Renal cortex interstitium (tissue), 15 donors: ENCODE data around the gene DBI. TPM values are rescaled to one million over a fixed set of nuclear protein-coding genes. Genes with fewer than 3 reads are reported as not detected.
A peak's percentile ranks its signal among the peaks of the same experiment; 100 is the strongest.

ENCODE experiments used
- DNase-seq, 11 donors: peaks; one replicate each; pipeline ENCODE4 v3.0.0-alpha.2; 2013; ENCODE audit warnings: low read depth in 9 of 11, low spot score in 4 of 11; ENCODE audit errors: extremely low read depth in 1 of 11
- long read RNA-seq, 16 experiments: transcript quantifications; one replicate each; lab custom pipeline, GENCODE V29; 2026
- polyA plus RNA-seq, 3 donors: library from polyadenylated mRNA; unstranded; fragments of 120-200 nt; gene quantifications; one replicate each; pipeline ENCODE4 v1.2.1, GENCODE V29; 2013; ENCODE audit not compliant: insufficient read length in 3 of 3

The DBI gene
- polyA plus RNA-seq, result 100 to 1,000 TPM; 233 to 279 (median 274) TPM
- long read RNA-seq, donor 1, transcript DBI-202 (4 exons, 637 nt), result major isoform, 111 of 129 reads
- long read RNA-seq, donor 1, partial matches to known transcripts, result 10 of 129 reads
- long read RNA-seq, donor 1, other reads (novel, unspliced or antisense), result 0 of 129 reads
- long read RNA-seq, donor 2, transcript DBI-202 (4 exons, 637 nt), result major isoform, 149 of 163 reads
- long read RNA-seq, donor 2, transcript DBI-204 (5 exons, 576 nt), result minor isoform, 5 of 163 reads
- long read RNA-seq, donor 2, partial matches to known transcripts, result 7 of 163 reads
- long read RNA-seq, donor 2, other reads (novel, unspliced or antisense), result 0 of 163 reads
- long read RNA-seq, donor 3, transcript DBI-204 (5 exons, 576 nt), result minor isoform, 6 of 238 reads
- long read RNA-seq, donor 3, transcript DBI-202 (4 exons, 637 nt), result major isoform, 208 of 238 reads
- long read RNA-seq, donor 3, partial matches to known transcripts, result 21 of 238 reads
- long read RNA-seq, donor 3, other reads (novel, unspliced or antisense), result 0 of 238 reads
- long read RNA-seq, donor 4, transcript DBI-202 (4 exons, 637 nt), result major isoform, 175 of 187 reads
- long read RNA-seq, donor 4, partial matches to known transcripts, result 6 of 187 reads
- long read RNA-seq, donor 4, other reads (novel, unspliced or antisense), result 0 of 187 reads
- long read RNA-seq, donor 5, result 0 reads
- long read RNA-seq, donor 6, transcript DBI-207 (2 exons, 784 nt), result minor isoform, 5 of 134 reads
- long read RNA-seq, donor 6, transcript DBI-202 (4 exons, 637 nt), result major isoform, 106 of 134 reads
- long read RNA-seq, donor 6, partial matches to known transcripts, result 19 of 134 reads
- long read RNA-seq, donor 6, other reads (novel, unspliced or antisense), result 0 of 134 reads
- long read RNA-seq, donor 7, transcript DBI-206 (2 exons, 842 nt), result minor isoform, 6 of 251 reads
- long read RNA-seq, donor 7, transcript DBI-202 (4 exons, 637 nt), result major isoform, 224 of 251 reads
- long read RNA-seq, donor 7, partial matches to known transcripts, result 13 of 251 reads
- long read RNA-seq, donor 7, other reads (novel, unspliced or antisense), result 0 of 251 reads
- long read RNA-seq, donor 8, transcript DBI-204 (5 exons, 576 nt), result minor isoform, 10 of 413 reads
- long read RNA-seq, donor 8, transcript DBI-207 (2 exons, 784 nt), result minor isoform, 8 of 413 reads
- long read RNA-seq, donor 8, transcript DBI-202 (4 exons, 637 nt), result major isoform, 354 of 413 reads
- long read RNA-seq, donor 8, partial matches to known transcripts, result 36 of 413 reads
- long read RNA-seq, donor 8, other reads (novel, unspliced or antisense), result 0 of 413 reads
- long read RNA-seq, donor 9, transcript DBI-202 (4 exons, 637 nt), result major isoform, 173 of 201 reads
- long read RNA-seq, donor 9, partial matches to known transcripts, result 20 of 201 reads
- long read RNA-seq, donor 9, other reads (novel, unspliced or antisense), result 0 of 201 reads
- long read RNA-seq, donor 10, transcript DBI-202 (4 exons, 637 nt), result major isoform, 218 of 249 reads
- long read RNA-seq, donor 10, partial matches to known transcripts, result 26 of 249 reads
- long read RNA-seq, donor 10, other reads (novel, unspliced or antisense), result 0 of 249 reads
- long read RNA-seq, donor 11, transcript DBI-204 (5 exons, 576 nt), result minor isoform, 6 of 93 reads
- long read RNA-seq, donor 11, transcript DBI-202 (4 exons, 637 nt), result major isoform, 87 of 93 reads
- long read RNA-seq, donor 11, partial matches to known transcripts, result 0 of 93 reads
- long read RNA-seq, donor 11, other reads (novel, unspliced or antisense), result 0 of 93 reads
- long read RNA-seq, donor 12, transcript DBI-202 (4 exons, 637 nt), result major isoform, 71 of 99 reads
- long read RNA-seq, donor 12, partial matches to known transcripts, result 18 of 99 reads
- long read RNA-seq, donor 12, other reads (novel, unspliced or antisense), result 0 of 99 reads
- long read RNA-seq, donor 13, transcript DBI-206 (2 exons, 842 nt), result minor isoform, 5 of 345 reads
- long read RNA-seq, donor 13, transcript DBI-202 (4 exons, 637 nt), result major isoform, 284 of 345 reads
- long read RNA-seq, donor 13, transcript DBI-204 (5 exons, 576 nt), result minor isoform, 7 of 345 reads
- long read RNA-seq, donor 13, partial matches to known transcripts, result 46 of 345 reads
- long read RNA-seq, donor 13, other reads (novel, unspliced or antisense), result 0 of 345 reads
- long read RNA-seq, donor 14, transcript DBI-202 (4 exons, 637 nt), result major isoform, 166 of 184 reads
- long read RNA-seq, donor 14, partial matches to known transcripts, result 12 of 184 reads
- long read RNA-seq, donor 14, other reads (novel, unspliced or antisense), result 0 of 184 reads
- long read RNA-seq, donor 15, transcript DBI-202 (4 exons, 637 nt), result major isoform, 72 of 76 reads
- long read RNA-seq, donor 15, partial matches to known transcripts, result 0 of 76 reads
- long read RNA-seq, donor 15, other reads (novel, unspliced or antisense), result 0 of 76 reads
- long read RNA-seq, donor 16, transcript DBI-202 (4 exons, 637 nt), result major isoform, 452 of 508 reads
- long read RNA-seq, donor 16, transcript DBI-204 (5 exons, 576 nt), result minor isoform, 13 of 508 reads
- long read RNA-seq, donor 16, partial matches to known transcripts, result 37 of 508 reads
- long read RNA-seq, donor 16, other reads (novel, unspliced or antisense), result 0 of 508 reads

DNA sequence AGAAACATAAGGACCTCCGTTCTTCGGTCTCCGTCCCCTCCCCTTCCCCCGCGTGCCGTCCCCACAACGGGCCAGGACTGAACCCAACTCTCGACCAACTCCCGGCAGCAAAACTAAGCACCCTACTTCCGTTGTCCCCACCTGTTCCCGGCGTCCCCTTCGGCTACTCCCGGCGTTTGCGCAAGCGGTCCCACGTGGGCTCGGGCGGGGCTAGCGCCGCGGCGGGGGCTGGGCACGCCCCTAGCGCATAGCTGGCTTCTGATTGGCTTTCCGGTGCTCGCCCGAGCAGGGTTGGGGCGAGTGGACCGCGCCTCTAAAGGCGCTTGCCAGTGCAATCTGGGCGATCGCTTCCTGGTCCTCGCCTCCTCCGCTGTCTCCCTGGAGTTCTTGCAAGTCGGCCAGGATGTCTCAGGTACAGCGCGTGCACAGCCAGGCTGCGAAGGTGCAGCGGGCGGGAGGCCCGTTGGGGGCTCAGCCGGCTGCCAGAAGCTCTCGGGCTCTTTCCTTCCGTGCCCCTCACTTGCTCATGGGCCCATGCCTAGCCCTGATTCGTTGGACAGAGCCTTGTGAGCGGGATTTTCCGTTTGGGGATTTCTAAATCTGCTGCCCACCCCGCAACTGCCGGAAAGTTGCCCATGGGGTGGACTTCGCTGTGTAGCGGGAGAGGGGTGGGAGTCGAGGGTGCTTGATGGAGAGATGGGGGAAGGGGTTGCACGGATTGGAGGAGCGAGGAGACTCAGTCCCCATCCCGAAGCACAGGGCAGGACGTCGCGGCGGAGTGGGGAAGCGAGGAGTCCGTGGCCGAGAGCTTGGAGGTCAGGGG lies at the start of gene DBI, which contains the start of gene C2orf76:
Gene DBI (plus strand): TSS at position 329 of the 823 bp plus-strand sequence. CDS start 75 bp downstream, at position 404.
Gene C2orf76 (minus strand): TSS at position 186 of the 823 bp plus-strand sequence. CDS start 26,875 bp downstream, outside the sequence.
- DNase-seq, result peak; percentile 85 to 94 (median 89)

- DNase-seq, result no peak
Measured at GRCh38 chr2:119317554-119317953, 49.2 kb upstream of the DBI start.

GRCh38 chr2:119319593-119319992 lies 47.2 kb upstream of the DBI start:
- DNase-seq, result no peak

DNA sequence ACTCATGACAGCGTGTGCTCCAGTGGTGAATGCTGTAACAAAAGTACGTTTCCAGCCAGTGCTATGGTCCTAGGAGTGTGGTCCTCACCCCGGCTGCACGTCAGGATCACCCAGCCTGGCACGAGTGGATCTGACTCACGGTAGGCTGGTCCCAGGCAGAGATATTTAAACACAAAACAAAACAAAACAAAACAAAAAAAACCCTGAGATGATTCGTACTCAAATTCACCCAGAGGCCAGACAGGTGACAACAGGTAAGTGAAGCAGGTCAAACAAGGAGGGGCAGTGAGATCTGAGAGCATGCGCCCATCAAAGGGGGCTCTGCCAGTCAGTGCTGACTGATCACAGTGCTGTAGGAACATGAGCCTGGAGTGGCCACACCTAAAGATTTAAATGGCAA lies 43.3 kb upstream of the DBI start:
- no peak for DNase-seq

DNA sequence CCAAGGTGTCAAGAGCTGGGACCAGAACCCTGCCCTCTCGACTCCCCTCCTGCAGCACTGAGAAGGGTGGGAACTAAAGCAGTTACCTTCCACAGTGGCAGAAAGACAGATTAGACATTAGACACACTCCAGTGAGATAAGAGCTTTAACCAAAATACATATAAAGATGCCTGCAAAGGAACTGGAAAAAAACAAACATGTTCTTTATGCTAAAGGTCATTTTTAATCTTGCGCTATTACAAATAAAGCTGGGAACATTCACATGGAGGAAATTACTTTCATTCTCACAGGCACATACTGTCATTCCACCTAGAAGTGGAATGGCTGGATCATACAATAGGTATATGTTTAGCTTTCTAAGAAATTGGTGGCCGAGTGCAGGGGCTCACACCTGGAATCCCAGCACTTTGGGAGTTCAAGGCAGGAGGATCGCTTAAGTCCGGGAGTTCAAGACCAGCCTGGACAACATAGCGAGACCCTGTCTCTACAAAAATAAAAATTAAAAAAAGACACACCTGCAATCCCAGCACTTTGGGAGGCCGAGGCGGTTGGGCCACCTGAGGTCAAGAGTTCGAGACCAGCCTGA lies 42.0 kb upstream of the DBI start:
- no peak for DNase-seq

GRCh38 chr2:119326938-119327337 lies 39.8 kb upstream of the DBI start:
- no peak for DNase-seq

GRCh38 chr2:119327431-119327830 lies 39.3 kb upstream of the DBI start:
- no peak for DNase-seq

- DNase-seq, result no peak
Measured at GRCh38 chr2:119332953-119333352, 33.8 kb upstream of the DBI start.

GRCh38 chr2:119333360-119333759 lies 33.4 kb upstream of the DBI start:
- DNase-seq, result no peak

DNA sequence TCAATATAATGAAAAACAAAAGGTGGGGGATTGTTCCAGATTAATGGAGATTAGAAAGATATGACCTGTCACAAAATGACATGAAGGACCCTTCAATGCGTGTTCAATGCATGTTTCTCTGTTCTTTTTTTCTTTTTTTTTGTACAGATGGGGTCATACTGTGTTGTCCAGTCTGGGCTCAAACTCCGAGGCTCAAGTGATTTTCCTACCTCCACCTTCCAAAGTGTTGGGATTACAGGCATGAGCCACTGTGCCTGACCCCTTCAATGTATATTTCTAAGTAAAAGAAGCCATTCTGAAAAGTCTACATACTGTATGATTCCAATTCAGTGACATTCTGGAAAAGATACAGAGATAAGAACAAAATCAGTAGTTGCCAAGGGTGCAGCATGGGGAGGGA lies 32.9 kb upstream of the DBI start:
- no peak for DNase-seq

GRCh38 chr2:119337749-119338148 lies 29.0 kb upstream of the DBI start:
- no peak for DNase-seq

- peak in 3 of 11 donors; percentile 12 to 18 (median 16) for DNase-seq
Measured at GRCh38 chr2:119338272-119338671, 28.5 kb upstream of the DBI start.

- no peak for DNase-seq
Measured at GRCh38 chr2:119338826-119339561, 27.8 kb upstream of the DBI start.

DNA sequence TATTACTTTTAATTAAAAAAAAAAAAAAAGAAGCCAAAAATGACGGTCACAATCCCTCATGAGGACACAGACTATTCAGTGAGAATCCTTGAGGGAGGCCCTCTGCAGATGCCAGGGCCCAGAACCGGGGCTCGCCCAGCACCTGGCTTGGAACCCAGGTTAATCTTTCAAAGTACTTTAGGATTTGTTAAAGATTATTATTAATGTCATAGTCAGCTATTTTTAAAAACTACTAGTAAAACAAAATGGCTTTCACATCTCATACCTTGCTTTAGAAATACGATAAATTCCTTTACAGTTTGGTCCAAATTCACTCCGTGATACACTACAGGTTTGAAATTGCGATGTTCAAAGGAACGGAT lies 27.2 kb upstream of the DBI start:
- no peak for DNase-seq

- DNase-seq, result no peak
Measured at GRCh38 chr2:119341684-119342083, 25.1 kb upstream of the DBI start.
